KOPT-K1 (cell line): ENCODE measurements around the gene ACYP2.

Source experiments
- H3K27ac ChIP-seq: fragments of 200-600 bp; sonication (generic); 2 replicates; pipeline ENCODE4 v1.5.1; 2016; ENCODE audit warnings: antibody characterized with exemption, mild to moderate bottlenecking, low read depth, low read length; ENCODE audit not compliant: poor library complexity, severe bottlenecking
- H3K36me3 ChIP-seq: fragments of 200-600 bp; sonication (generic); 2 replicates; pipeline ENCODE4 v1.5.1; 2017; ENCODE audit warnings: antibody characterized with exemption, mild to moderate bottlenecking, low read length, moderate library complexity; ENCODE audit not compliant: insufficient read depth
- H3K9me3 ChIP-seq: fragments of 200-600 bp; sonication (generic); 2 replicates; pipeline ENCODE4 v1.5.1; 2017; ENCODE audit warnings: antibody characterized with exemption, low read length, mild to moderate bottlenecking; ENCODE audit not compliant: insufficient read depth, poor library complexity, severe bottlenecking

Gene ACYP2

GRCh38 chr2:54164106-54164505 lies 48.7 kb downstream of the ACYP2 start:
- Histone ChIP-seq H3K9me3 (no peaks in the 10 kb centered on the region), H3K27ac (no peak overlapping the region), H3K36me3 (no peaks in the 10 kb centered on the region)

GRCh38 chr2:54166121-54166773 lies 50.8 kb downstream of the ACYP2 start:
- Histone ChIP-seq H3K36me3 (no peaks in the 10 kb centered on the region), H3K9me3 (no peaks in the 10 kb centered on the region), H3K27ac (no peak overlapping the region)

GRCh38 chr2:54176577-54176976 lies 61.2 kb downstream of the ACYP2 start:
- H3K9me3 ChIP-seq, result no peaks in the 10 kb centered on the region
- no peak overlapping the region for H3K27ac ChIP-seq
- no peaks in the 10 kb centered on the region for H3K36me3 ChIP-seq

- H3K27ac ChIP-seq, result no peak overlapping the region
- H3K9me3 ChIP-seq, result no peaks in the 10 kb centered on the region
- no peaks in the 10 kb centered on the region for H3K36me3 ChIP-seq
These were observed 67.9 kb downstream of the ACYP2 start for GRCh38 chr2:54183281-54183680.

- H3K9me3 ChIP-seq, result no peaks in the 10 kb centered on the region
- H3K27ac ChIP-seq, result no peak overlapping the region
- H3K36me3 ChIP-seq, result no peaks in the 10 kb centered on the region
These were observed 68.6 kb downstream of the ACYP2 start for GRCh38 chr2:54183972-54184371.

GRCh38 chr2:54185105-54185504 lies 69.7 kb downstream of the ACYP2 start:
- H3K36me3 ChIP-seq, result no peaks in the 10 kb centered on the region
- H3K9me3 ChIP-seq, result no peaks in the 10 kb centered on the region
- H3K27ac ChIP-seq, result no peak overlapping the region

- no peak overlapping the region for H3K27ac ChIP-seq
- H3K9me3 ChIP-seq, result no peaks in the 10 kb centered on the region
- no peaks in the 10 kb centered on the region for H3K36me3 ChIP-seq
These were observed 71.9 kb downstream of the ACYP2 start for GRCh38 chr2:54187331-54187730.

GRCh38 chr2:54189539-54189938 lies 74.1 kb downstream of the ACYP2 start:
- Histone ChIP-seq H3K27ac (no peak overlapping the region), H3K36me3 (no peaks in the 10 kb centered on the region), H3K9me3 (no peaks in the 10 kb centered on the region)

- no peaks in the 10 kb centered on the region for H3K36me3 ChIP-seq
These were observed 76.1 kb downstream of the ACYP2 start for GRCh38 chr2:54191361-54192135.

GRCh38 chr2:54194761-54195750 lies 79.6 kb downstream of the ACYP2 start:
- Histone ChIP-seq H3K9me3 (no peaks in the 10 kb centered on the region), H3K36me3 (no peaks in the 10 kb centered on the region), H3K27ac (no peak overlapping the region)

More at GRCh38 chr2:54191361-54192135, 76.1 kb downstream of the ACYP2 start:
- H3K27ac ChIP-seq, result no peak overlapping the region
- no peaks in the 10 kb centered on the region for H3K9me3 ChIP-seq

- Histone ChIP-seq H3K27ac (no peak overlapping the region), H3K9me3 (no peaks in the 10 kb centered on the region), H3K36me3 (no peaks in the 10 kb centered on the region)
These were observed 81.2 kb downstream of the ACYP2 start for GRCh38 chr2:54196646-54197045.

GRCh38 chr2:54204476-54204875 lies 89.1 kb downstream of the ACYP2 start:
- H3K27ac ChIP-seq, result no peak overlapping the region
- H3K9me3 ChIP-seq, result no peaks in the 10 kb centered on the region
- no peaks in the 10 kb centered on the region for H3K36me3 ChIP-seq

GRCh38 chr2:54206596-54206995 lies 91.2 kb downstream of the ACYP2 start:
- Histone ChIP-seq H3K27ac (no peak overlapping the region), H3K36me3 (no peaks in the 10 kb centered on the region), H3K9me3 (no peaks in the 10 kb centered on the region)

GRCh38 chr2:54207666-54208195 lies 92.3 kb downstream of the ACYP2 start:
- H3K36me3 ChIP-seq, result no peaks in the 10 kb centered on the region

More at GRCh38 chr2:54207666-54208195, 92.3 kb downstream of the ACYP2 start:
- Histone ChIP-seq H3K27ac (no peak overlapping the region), H3K9me3 (no peaks in the 10 kb centered on the region)
